GM18526 (cell line): Measurements from ENCODE around the gene CLEC16A.
A peak's percentile ranks its signal among the peaks of the same experiment; 100 is the strongest.

ENCODE experiments used
- POLR2A ChIP-seq: IDR thresholded peaks from 3 replicates; pipeline ENCODE4 v1.6.1; 2011; ENCODE audit not compliant: insufficient read length; ENCODE audit errors: extremely low read depth

Gene CLEC16A

DNA sequence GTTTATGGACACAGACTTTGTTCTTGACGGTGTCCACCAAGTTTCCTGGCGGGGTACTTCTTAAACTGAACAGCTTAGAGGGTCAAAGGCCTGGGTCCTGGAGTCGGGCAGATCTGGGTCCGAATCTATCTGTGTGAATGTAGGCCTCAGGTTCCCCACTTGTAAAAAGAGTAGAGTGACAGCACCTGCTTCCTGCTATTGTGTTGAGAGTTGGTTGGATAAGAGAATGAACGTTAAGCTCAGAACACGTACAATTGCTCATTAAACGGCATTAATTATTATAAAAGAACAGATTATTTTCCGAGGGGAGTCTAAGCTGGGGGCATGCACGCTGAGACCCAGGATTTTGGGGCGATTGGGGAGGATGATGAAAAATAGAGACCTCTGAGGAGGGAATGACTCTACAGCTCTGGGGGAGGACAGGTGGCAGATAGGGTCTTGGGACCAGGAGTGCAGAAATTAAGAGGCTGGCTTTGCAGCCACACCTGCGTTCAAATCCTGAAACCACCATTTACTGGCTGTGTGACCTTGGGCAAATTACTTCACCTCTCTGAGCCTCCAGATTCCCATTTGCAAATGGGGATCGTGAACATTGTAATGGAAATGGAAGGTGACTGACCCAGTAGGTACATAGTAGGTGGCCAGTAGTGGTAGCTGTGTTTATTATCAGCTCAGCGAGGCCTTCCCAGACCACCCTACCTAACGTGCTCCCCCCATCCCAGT is 862 bp downstream of the CLEC16A start:
- TF ChIP-seq POLR2A = no peak

DNA sequence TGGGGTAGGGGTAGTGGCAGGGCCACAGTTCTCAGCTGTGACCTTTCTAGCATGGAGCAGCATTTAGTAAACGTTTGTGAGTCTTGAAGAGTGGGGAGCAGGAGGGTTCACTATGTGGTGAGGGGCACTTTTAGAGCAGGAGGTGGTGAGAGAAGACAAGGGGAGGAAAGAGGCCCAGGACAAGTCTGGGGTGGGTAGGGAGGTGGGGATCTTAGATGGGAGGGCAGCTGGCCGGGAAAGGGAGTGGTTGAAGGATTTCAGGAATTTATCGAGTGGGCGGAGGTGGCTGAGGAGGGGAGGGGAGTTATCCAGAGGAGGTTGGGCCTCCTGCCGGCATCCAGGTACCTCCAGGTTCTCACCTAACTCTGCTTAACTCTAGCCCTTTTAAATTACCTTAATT is 1.9 kb downstream of the CLEC16A start:
- no peak for TF ChIP-seq POLR2A

DNA sequence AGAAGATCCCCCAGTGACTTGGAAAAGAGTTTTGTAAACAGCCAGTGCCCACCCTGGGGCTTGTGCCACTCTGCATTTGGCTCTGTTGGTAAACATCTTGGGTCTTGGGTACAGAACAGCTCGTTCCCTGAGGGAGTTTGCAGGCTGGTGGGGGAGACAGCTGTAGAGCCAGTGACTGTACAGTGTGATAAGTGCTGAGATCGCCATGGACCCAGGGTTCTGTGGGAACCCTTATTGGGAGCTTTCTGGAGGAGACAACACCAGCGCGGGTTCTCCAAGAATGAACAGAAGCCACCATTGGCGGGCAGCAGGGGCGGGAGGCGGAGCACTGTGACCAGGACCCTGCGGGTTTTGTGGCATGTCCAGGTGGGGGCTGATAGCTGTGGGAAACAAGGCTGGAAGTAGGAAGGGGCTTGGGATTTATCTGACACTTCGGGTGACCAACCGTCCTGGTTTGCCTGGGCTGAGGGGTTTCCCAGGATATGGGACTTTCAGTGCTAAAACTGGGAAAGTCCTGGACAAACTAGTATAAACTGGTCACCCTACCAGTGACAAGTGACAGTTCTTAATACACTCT is 2.9 kb downstream of the CLEC16A start:
- no peak for TF ChIP-seq POLR2A

DNA sequence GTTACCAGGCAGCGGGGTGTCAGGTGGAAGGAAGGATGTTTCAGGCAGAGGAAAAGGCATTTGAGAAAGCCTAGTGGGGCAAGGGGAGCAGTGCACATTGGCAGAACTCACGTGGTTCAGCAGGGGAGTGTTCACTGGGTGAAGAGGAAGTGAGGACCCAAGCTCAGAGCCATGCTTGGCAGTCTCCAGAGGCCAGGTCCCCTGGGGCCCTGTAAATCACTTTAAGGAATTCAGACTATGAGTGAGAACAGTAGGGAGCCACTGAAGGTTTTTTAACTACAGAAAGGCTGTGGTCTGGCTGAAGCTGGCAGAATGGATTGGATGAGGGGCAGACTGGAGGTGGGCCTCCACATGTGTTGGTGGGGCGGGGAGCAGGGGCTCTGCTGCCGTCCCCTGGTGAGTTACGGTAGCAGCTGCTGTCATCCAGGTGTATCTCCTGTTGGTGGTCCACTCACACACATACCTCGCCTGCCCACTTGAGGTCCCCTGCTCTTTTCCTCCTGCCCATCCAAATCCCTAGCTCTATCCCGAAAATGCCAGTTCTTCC is 5.1 kb downstream of the CLEC16A start:
- no peak for TF ChIP-seq POLR2A

DNA sequence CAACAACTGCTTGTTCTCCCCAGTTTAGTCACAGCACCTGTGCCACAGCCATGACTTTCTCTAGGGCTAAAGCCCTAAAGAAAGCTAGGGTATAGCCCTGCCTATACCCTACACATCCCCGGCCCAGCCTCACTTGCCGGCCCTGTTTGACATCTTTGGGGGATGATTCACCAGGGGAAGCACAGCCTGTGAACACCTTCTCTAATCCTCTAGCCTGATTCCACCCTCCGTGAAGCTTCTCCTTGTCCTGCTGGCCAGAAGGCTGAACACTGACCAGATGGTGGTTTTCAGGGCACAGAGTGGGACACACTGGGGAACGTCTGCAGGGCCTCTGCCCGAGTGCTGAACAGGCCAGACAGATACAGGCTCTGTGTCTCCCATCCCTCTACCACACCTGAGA is 6.0 kb downstream of the CLEC16A start:
- TF ChIP-seq POLR2A = no peak

DNA sequence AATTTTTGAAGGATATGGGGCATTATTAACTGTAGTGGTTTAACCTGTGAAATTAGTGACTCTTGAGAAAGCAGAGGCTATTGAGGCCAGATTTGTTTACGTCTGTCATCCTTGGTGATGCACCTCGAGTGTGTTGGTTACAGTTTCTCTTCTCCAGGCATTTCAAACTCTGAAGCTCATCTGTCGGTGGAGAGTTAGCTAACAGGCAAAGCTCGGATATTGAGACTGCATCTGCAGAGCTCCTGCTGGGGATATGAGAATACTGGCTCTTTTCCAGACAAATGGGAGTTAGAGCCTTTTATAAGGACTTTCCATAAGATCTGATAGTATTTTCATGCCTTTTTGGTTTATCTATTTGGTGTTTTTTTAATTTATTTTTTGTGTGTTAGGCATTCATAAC is 6.7 kb downstream of the CLEC16A start:
- no peak for TF ChIP-seq POLR2A

DNA sequence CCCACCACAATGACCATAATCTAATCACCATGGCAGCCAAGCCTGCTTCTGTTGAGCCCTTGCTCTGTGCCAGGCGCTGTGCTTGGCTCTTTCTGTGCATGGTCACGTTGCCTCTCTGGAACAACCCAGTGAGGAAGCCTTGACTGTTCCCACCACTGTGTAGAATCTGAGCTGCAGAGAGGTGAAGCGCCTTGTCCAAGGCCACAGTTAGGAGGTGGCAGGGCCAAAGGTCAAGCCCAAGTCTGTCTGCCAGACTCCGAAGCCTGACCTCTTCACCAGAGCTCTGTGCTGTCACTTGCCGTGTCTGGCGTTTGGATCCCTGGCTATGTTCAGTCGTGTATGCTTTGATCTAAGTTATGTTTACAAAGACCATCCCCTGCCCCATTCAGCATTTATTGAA is 10.5 kb downstream of the CLEC16A start:
- TF ChIP-seq POLR2A = no peak

DNA sequence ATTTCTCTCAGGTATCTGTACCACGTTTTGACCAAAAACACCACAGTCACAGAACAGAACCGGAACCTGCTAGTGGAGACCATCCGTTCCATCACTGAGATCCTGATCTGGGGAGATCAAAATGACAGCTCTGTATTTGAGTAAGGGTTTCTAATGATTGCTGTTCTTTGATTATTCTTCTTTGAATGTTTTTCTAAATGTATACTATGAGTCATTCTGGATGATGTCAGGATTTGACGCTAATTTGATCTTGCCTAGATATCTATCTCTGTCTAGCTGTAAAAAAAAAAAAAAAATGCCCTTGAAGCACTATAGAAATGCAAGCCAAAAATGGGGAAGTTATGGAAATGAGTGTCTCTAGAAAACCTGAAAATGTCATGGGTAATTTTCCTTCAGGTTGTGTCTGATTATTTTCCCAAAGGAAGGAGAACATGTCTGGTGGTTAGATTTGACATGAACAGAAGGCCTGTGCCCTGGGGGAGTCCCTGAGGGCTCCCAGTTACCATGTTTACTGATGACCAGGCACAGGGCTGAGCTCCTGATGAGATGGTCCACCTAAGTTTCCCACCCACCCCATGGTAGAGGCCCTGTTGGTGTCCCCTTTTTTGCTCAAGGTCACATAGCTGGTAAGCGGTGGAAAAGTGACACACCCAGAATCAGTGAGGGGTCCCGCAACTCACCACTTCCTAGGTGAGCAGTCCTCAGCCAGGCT is 13.6 kb downstream of the CLEC16A start:
- TF ChIP-seq POLR2A = no peak

DNA sequence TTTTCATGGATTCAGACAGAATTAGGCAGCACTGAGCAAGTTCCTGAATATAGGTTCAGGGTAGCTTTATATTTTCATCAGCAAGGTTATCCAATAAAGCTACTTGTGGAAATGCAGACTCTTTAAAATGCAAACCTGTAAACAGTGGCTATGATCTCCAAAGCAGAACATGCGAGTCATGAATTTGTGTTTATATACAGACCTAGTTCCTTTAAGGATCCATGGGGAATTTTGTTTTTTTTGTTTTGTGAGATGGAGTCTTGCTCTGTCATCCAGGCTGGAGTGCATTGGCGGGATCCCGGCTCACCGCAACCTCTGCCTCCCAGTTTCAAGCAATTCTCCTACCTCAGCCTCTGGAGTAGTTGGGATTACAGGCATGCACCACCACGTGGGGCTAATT is 14.8 kb downstream of the CLEC16A start:
- no peak for TF ChIP-seq POLR2A

DNA sequence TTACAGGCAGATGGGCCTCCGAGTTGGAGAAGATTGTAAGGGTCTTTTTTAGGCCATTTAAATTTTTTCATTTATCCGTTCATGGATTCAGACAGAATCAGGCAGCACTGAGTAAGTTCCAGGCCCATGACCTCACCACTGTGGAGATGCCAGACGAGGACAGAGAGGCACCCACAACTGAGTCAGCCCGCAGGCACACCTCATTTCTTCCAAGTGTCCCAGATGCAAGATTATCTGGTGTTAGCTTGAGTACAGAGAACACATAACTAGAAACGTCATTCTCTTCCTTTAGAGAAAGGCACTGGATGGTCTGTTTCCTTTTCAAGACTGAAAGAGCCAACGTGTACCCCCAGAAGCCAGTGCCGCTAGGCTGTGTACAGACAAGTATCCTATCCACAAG is 16.9 kb downstream of the CLEC16A start:
- TF ChIP-seq POLR2A = no peak

DNA sequence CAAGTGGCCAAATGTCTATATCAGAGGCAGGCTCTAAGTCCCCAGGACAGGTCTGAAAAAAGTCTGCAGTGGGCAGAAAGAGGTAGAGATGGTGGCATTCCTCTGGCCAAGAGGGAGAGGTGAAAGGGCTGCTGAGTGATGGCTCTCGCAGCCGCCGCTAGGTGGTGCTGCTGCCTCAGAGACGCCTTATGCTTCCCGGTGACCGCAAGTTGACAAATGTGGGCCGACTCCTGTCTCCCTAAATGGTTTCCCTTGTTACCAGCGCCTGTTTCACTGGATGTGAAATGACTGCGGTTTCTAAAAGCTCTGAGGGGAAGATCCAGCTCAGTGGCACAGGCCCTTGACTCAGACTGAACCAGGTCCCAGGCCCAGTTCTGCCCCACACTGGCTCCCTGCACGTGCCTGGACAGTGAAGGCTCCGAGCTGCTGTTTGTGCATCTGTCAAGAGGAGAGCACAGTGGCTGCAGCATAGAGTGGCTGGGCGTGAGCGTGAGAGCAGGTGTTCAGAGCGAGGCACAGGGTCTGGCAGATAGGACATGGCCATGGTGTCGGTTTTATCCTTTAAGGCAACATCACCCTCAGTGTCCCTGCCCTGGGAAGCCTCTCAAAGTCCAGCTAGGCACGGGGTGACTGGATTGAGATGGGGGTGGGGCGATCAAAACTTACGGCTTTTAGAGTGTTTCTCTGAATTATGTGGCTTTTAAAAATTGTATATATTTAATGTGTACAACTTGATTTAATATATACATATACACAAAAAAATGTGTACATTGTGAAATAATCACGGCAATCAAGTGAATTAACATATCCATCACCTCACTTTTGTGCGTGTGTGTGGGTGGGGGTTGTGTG is 19.9 kb downstream of the CLEC16A start:
- TF ChIP-seq POLR2A = no peak

DNA sequence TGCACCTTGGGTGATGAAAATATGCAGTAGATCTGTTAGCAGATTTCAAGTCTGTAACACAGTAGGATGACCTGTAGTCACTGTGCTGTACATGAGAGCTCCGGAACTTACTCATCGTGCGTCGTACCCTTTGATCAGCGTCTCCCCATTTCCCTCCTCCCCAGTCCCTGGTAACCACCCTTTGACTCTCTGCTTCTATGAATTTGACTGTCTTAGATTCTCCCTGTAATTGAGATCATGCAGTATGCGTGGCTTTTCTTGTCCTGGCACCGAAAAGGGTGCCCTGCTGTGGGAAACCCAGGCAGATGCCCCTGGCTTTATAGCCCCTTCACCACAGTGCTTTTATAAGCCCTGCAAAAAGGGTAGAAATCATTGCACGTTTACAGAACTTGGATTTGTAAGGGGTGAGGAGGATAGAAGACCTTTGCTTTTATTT is 20.5 kb downstream of the CLEC16A start:
- TF ChIP-seq POLR2A = peak; percentile 15

DNA sequence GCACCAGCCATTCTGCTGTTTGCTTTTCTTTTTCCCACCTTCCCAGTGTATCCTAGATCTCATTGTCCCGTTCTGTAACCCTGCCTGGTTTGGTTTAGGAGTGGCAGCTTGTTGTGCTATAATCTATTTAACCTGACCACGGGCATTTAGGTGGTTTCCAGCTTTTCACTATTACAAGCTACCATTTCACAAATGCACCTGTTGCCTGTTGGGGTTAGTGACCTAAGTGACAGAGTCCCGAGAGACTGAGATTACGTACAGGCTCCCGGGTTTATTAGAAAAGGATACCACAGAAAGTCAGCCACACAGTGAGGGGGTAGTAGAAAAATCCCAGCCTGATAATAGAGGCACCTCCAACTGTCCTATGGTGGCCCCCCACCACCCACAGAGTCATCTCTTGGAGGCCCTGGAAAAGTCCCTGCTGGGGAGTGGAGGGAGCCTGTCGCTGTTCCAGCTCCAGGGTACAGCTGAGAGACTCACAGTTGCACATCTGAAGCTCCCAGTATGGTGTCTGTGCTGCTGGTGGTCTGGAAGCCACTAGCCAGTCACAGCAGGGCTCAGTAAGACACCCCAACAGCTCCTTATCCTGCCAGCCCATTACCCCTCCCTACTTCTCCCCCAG is 21.2 kb downstream of the CLEC16A start:
- TF ChIP-seq POLR2A = no peak

DNA sequence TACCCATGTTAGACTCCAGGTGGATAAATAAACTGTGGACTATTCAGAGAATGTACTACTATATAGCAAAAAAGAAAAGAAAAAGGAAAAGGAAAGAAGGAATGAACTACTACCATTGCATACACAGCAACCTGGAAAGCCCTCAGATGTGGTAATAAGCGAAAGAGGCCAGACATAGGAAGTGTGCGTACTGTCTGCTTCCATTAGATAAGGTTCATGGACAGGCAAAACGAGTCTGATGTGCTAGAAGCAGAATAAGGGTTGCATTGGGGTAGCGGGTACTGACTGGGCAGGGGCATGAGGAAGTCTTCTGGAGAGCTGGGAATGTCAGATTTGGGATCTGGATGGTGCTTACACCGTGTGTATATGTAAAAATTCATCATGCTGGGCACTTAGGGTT is 21.8 kb downstream of the CLEC16A start:
- no peak for TF ChIP-seq POLR2A

DNA sequence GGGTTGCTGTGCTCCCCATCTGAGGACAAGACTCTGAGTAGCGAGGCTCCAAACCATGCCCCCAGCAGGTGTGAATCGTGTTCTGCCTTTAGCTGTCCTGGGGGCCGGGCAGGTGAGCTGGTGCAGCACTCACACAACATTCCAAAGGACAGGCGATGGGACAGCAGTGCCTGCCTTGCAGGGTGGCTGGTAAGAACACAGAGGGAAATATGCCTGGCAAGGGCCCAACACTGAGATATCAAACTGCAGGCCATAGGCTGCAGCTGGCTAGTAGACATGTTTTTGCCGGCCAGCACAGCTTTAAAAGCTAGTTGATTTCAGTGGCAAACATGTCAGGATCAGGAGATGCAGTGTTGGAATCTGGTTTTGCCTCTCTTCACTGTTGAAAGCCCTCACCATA is 23.6 kb downstream of the CLEC16A start:
- no peak for TF ChIP-seq POLR2A
